Testis (tissue), 2 donors: ENCODE data around the gene SMG6.

Experiments
- POLR2A ChIP-seq: fragments of 450-650 bp; IDR thresholded peaks from one replicate; pipeline ENCODE4 v1.6.1; 2017; ENCODE audit warnings: antibody characterized with exemption, mild to moderate bottlenecking, moderate library complexity
- TF ChIP-seq, protein P1 (sequence below), 3 experiments: fragments of 450-650 bp in 2 of 3; fragments of 200-600 bp in 1 of 3; sonication (generic) in 1 of 3; IDR thresholded peaks; one replicate each; pipeline ENCODE4 v1.5.1; 2016 to 2019; ENCODE audit warnings: antibody characterized with exemption in 3 of 3, mild to moderate bottlenecking in 2 of 3, moderate library complexity in 1 of 3

DNA sequence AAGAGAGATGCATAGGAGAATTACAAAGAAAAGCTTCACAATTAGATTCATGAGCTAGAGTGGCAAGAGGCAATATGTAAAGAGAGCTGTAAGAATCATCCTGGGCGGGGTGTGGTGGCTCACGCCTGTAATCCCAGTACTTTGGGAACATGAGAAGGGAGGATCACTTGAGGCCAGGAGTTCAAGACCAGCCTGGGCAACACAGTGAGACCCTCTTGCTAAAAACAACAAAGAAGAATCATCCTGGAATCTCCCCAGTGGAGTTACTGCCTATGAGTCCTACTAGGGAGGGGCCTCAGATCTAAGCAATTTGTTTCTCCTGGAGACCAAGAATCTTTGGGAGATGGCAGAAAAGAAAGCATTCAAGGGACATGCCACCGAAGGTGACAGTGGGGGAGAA lies 129.6 kb downstream of the SMG6 start:
- TF ChIP-seq, protein P1, sequence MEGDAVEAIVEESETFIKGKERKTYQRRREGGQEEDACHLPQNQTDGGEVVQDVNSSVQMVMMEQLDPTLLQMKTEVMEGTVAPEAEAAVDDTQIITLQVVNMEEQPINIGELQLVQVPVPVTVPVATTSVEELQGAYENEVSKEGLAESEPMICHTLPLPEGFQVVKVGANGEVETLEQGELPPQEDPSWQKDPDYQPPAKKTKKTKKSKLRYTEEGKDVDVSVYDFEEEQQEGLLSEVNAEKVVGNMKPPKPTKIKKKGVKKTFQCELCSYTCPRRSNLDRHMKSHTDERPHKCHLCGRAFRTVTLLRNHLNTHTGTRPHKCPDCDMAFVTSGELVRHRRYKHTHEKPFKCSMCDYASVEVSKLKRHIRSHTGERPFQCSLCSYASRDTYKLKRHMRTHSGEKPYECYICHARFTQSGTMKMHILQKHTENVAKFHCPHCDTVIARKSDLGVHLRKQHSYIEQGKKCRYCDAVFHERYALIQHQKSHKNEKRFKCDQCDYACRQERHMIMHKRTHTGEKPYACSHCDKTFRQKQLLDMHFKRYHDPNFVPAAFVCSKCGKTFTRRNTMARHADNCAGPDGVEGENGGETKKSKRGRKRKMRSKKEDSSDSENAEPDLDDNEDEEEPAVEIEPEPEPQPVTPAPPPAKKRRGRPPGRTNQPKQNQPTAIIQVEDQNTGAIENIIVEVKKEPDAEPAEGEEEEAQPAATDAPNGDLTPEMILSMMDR (IDR thresholded peaks at IDR 0.05), result no peak
- TF ChIP-seq POLR2A, result no peak
